HEK293 (cell line): ENCODE measurements around the gene PKP3.

Source experiments
- CTCF ChIA-PET: fragments of 350-600 bp; formaldehyde crosslinking; extraction: SDS; loops from one replicate; lab custom pipeline; 2021; ENCODE audit warnings: antibody characterized with exemption; lab: Yijun Ruan, JAX
- POLR2A ChIA-PET: fragments of 300-600 bp; formaldehyde crosslinking; extraction: SDS; loops from one replicate; lab custom pipeline; 2020; ENCODE audit warnings: antibody characterized with exemption, inconsistent platforms; lab: Yijun Ruan, JAX
- H3K27ac ChIP-seq: fragments of 200-500 bp; sonication (Bioruptor generic); 2 replicates; pipeline ENCODE4 v1.5.1; 2014; ENCODE audit warnings: low read depth, low read length, control low read depth, inconsistent platforms; ENCODE audit errors: extremely low read depth
- H3K36me3 ChIP-seq, 2 experiments: fragments of 200-500 bp in 1 of 2; sonication (Bioruptor generic) in 1 of 2; 1 replicate in 1 of 2; 2 replicates in 1 of 2; pipeline ENCODE4 v1.5.1; 2014 to 2017; ENCODE audit warnings: inconsistent platforms in 2 of 2, low read length in 2 of 2; ENCODE audit not compliant: control insufficient read depth in 2 of 2, insufficient read depth in 1 of 2
- H3K4me1 ChIP-seq: fragments of 200-500 bp; sonication (Bioruptor generic); 2 replicates; pipeline ENCODE4 v1.5.1; 2014; ENCODE audit warnings: mild to moderate bottlenecking, low read length, inconsistent platforms; ENCODE audit not compliant: control insufficient read depth, insufficient read depth
- H3K4me3 ChIP-seq: 2 replicates; pipeline ENCODE4 v1.5.1; 2011; ENCODE audit warnings: low read depth, mild to moderate bottlenecking, control low read depth, low read length, moderate library complexity
- H3K9me3 ChIP-seq: fragments of 200-500 bp; sonication (Bioruptor generic); 2 replicates; pipeline ENCODE4 v1.5.1; 2014; ENCODE audit warnings: low read depth, low read length, inconsistent platforms; ENCODE audit not compliant: control insufficient read depth, insufficient read depth
- BCL11A ChIP-seq: fragments of 450-650 bp; formaldehyde crosslinking; IDR thresholded peaks from 2 replicates; pipeline ENCODE4 v1.5.1; 2016; ENCODE audit warnings: low read depth, missing biosample characterization, missing genetic modification characterization
- GLIS2 ChIP-seq: fragments of 450-650 bp; formaldehyde crosslinking; IDR thresholded peaks from 2 replicates; pipeline ENCODE4 v1.5.1; 2016; ENCODE audit warnings: missing biosample characterization, missing genetic modification characterization
- KLF16 ChIP-seq: fragments of 450-650 bp; formaldehyde crosslinking; IDR thresholded peaks from 2 replicates; pipeline ENCODE4 v1.5.1; 2017; ENCODE audit warnings: missing biosample characterization, missing genetic modification characterization
- KLF7 ChIP-seq: fragments of 450-650 bp; formaldehyde crosslinking; IDR thresholded peaks from 2 replicates; pipeline ENCODE4 v1.5.1; 2016; ENCODE audit warnings: missing biosample characterization, missing genetic modification characterization, borderline replicate concordance
- PATZ1 ChIP-seq: fragments of 450-650 bp; formaldehyde crosslinking; IDR thresholded peaks from 2 replicates; pipeline ENCODE4 v1.5.1; 2016; ENCODE audit warnings: missing biosample characterization, missing genetic modification characterization
- PRDM1 ChIP-seq: fragments of 450-650 bp; formaldehyde crosslinking; IDR thresholded peaks from 2 replicates; pipeline ENCODE4; 2016; ENCODE audit warnings: missing biosample characterization, missing genetic modification characterization
- TCF7L2 ChIP-seq: IDR thresholded peaks from 2 replicates; pipeline ENCODE4 v1.6.1; 2011; ENCODE audit warnings: low read depth, mild to moderate bottlenecking, inconsistent platforms, low read length, moderate library complexity, borderline replicate concordance
- TRIM28 ChIP-seq: IDR thresholded peaks from 2 replicates; pipeline ENCODE4 v1.6.1; 2011; ENCODE audit warnings: low read length, control low read depth, borderline replicate concordance
- ZBTB6 ChIP-seq: fragments of 450-650 bp; formaldehyde crosslinking; IDR thresholded peaks from 2 replicates; pipeline ENCODE4 v1.5.1; 2017; ENCODE audit warnings: missing biosample characterization, missing genetic modification characterization
- ZEB2 ChIP-seq: fragments of 450-650 bp; formaldehyde crosslinking; IDR thresholded peaks from 2 replicates; pipeline ENCODE4 v1.5.1; 2016; ENCODE audit warnings: missing biosample characterization, missing genetic modification characterization
- ZNF184 ChIP-seq: fragments of 450-650 bp; IDR thresholded peaks from 2 replicates; pipeline ENCODE4 v1.5.1; 2018; ENCODE audit warnings: missing biosample characterization, mild to moderate bottlenecking, missing genetic modification characterization
- ZNF202 ChIP-seq: fragments of 450-650 bp; formaldehyde crosslinking; IDR thresholded peaks from 2 replicates; pipeline ENCODE4 v1.5.1; 2016; ENCODE audit warnings: missing biosample characterization, missing genetic modification characterization, borderline replicate concordance
- ZNF324 ChIP-seq: fragments of 450-650 bp; formaldehyde crosslinking; IDR thresholded peaks from 2 replicates; pipeline ENCODE4 v1.5.1; 2016; ENCODE audit warnings: missing biosample characterization, missing genetic modification characterization
- ZNF449 ChIP-seq: fragments of 450-650 bp; formaldehyde crosslinking; IDR thresholded peaks from 2 replicates; pipeline ENCODE4 v1.5.1; 2017; ENCODE audit warnings: missing biosample characterization, mild to moderate bottlenecking, missing genetic modification characterization, moderate library complexity
- ZNF473 ChIP-seq: fragments of 450-650 bp; formaldehyde crosslinking; IDR thresholded peaks from 2 replicates; pipeline ENCODE4 v1.5.1; 2017; ENCODE audit warnings: missing biosample characterization, missing genetic modification characterization
- ZNF530 ChIP-seq: fragments of 450-650 bp; formaldehyde crosslinking; IDR thresholded peaks from 2 replicates; pipeline ENCODE4 v1.5.1; 2016; ENCODE audit warnings: low read depth, missing biosample characterization, missing genetic modification characterization
- ZNF549 ChIP-seq: fragments of 450-650 bp; IDR thresholded peaks from 2 replicates; pipeline ENCODE4 v1.5.1; 2018; ENCODE audit warnings: missing biosample characterization, missing genetic modification characterization, mild to moderate bottlenecking, inconsistent platforms, moderate library complexity
- ZNF664 ChIP-seq: fragments of 450-650 bp; formaldehyde crosslinking; IDR thresholded peaks from 2 replicates; pipeline ENCODE4 v1.5.1; 2016; ENCODE audit warnings: missing biosample characterization, missing genetic modification characterization
- ZNF670 ChIP-seq: fragments of 450-650 bp; formaldehyde crosslinking; IDR thresholded peaks from 2 replicates; pipeline ENCODE4 v1.5.1; 2016; ENCODE audit warnings: missing biosample characterization, missing genetic modification characterization, low read depth
- ZNF704 ChIP-seq: fragments of 450-650 bp; formaldehyde crosslinking; IDR thresholded peaks from 2 replicates; pipeline ENCODE4 v1.5.1; 2016; ENCODE audit warnings: missing biosample characterization, missing genetic modification characterization
- ZNF776 ChIP-seq: fragments of 450-650 bp; formaldehyde crosslinking; IDR thresholded peaks from 2 replicates; pipeline ENCODE4 v1.5.0; 2017; ENCODE audit warnings: missing biosample characterization, missing genetic modification characterization, borderline replicate concordance
- ZNF785 ChIP-seq: fragments of 450-650 bp; formaldehyde crosslinking; IDR thresholded peaks from 2 replicates; pipeline ENCODE4 v1.5.1; 2016; ENCODE audit warnings: missing biosample characterization, missing genetic modification characterization
- TF ChIP-seq, protein P1 (sequence below): fragments of 450-650 bp; formaldehyde crosslinking; IDR thresholded peaks from 2 replicates; pipeline ENCODE4 v1.5.1; 2017; ENCODE audit warnings: missing biosample characterization, missing genetic modification characterization
- TF ChIP-seq, protein P2 (sequence below): fragments of 450-650 bp; formaldehyde crosslinking; IDR thresholded peaks from 2 replicates; pipeline ENCODE4 v1.5.1; 2016; ENCODE audit warnings: missing biosample characterization, missing genetic modification characterization, borderline replicate concordance
- TF ChIP-seq, protein P3 (sequence below): fragments of 450-650 bp; formaldehyde crosslinking; IDR thresholded peaks from 2 replicates; pipeline ENCODE4 v1.5.1; 2017; ENCODE audit warnings: missing biosample characterization, missing genetic modification characterization

Gene PKP3

GRCh38 chr11:429391-429790, 35.4 kb downstream of the PKP3 start (continued):
- no peak for TF ChIP-seq BCL11A (tag by site-specific recombination)

- no peaks in the 10 kb centered on the region for H3K4me1 ChIP-seq
- no peak overlapping the region for H3K4me3 ChIP-seq
- TF ChIP-seq ZNF184 (tag by site-specific recombination) (no peak), ZNF704 (no peak), ZNF324 (tag by site-specific recombination) (no peak), ZNF776 (tag by site-specific recombination) (no peak), PRDM1 (tag by site-specific recombination) (no peak), ZNF449 (tag by site-specific recombination) (no peak), KLF16 (no peak), GLIS2 (tag by site-specific recombination) (no peak), ZNF664 (tag by site-specific recombination) (no peak), KLF7 (no peak), TRIM28 (no peak), ZNF473 (tag by site-specific recombination) (no peak), ZNF202 (tag by site-specific recombination) (no peak), TCF7L2 (no peak), ZNF530 (tag by site-specific recombination) (no peak), ZBTB6 (tag by site-specific recombination) (no peak), ZEB2 (tag by site-specific recombination) (no peak)
- TF ChIP-seq, protein P1, sequence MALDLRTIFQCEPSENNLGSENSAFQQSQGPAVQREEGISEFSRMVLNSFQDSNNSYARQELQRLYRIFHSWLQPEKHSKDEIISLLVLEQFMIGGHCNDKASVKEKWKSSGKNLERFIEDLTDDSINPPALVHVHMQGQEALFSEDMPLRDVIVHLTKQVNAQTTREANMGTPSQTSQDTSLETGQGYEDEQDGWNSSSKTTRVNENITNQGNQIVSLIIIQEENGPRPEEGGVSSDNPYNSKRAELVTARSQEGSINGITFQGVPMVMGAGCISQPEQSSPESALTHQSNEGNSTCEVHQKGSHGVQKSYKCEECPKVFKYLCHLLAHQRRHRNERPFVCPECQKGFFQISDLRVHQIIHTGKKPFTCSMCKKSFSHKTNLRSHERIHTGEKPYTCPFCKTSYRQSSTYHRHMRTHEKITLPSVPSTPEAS (tag by site-specific recombination), result no peak
- ChIA-PET POLR2A (no interaction called here), CTCF (no interaction called here)
- H3K36me3 ChIP-seq, result no peaks in the 10 kb centered on the region
- H3K9me3 ChIP-seq, result no peaks in the 10 kb centered on the region
- H3K27ac ChIP-seq, result no peak overlapping the region
Observed at GRCh38 chr11:429931-430456, 36.0 kb downstream of the PKP3 start.

GRCh38 chr11:431921-432320, 37.9 kb downstream of the PKP3 start:
- ChIA-PET POLR2A (no interaction called here), CTCF (no interaction called here)
- no peak overlapping the region for H3K4me3 ChIP-seq
- no peak overlapping the region for H3K27ac ChIP-seq
- no peaks in the 10 kb centered on the region for H3K36me3 ChIP-seq
- H3K9me3 ChIP-seq, result no peaks in the 10 kb centered on the region
- H3K4me1 ChIP-seq, result no peaks in the 10 kb centered on the region
- TF ChIP-seq, protein P2, sequence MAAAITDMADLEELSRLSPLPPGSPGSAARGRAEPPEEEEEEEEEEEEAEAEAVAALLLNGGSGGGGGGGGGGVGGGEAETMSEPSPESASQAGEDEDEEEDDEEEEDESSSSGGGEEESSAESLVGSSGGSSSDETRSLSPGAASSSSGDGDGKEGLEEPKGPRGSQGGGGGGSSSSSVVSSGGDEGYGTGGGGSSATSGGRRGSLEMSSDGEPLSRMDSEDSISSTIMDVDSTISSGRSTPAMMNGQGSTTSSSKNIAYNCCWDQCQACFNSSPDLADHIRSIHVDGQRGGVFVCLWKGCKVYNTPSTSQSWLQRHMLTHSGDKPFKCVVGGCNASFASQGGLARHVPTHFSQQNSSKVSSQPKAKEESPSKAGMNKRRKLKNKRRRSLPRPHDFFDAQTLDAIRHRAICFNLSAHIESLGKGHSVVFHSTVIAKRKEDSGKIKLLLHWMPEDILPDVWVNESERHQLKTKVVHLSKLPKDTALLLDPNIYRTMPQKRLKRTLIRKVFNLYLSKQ (tag by site-specific recombination), result no peak
- TF ChIP-seq PATZ1, result no peak
- no peak for TF ChIP-seq ZNF785 (tag by site-specific recombination)
- TF ChIP-seq, protein P3, sequence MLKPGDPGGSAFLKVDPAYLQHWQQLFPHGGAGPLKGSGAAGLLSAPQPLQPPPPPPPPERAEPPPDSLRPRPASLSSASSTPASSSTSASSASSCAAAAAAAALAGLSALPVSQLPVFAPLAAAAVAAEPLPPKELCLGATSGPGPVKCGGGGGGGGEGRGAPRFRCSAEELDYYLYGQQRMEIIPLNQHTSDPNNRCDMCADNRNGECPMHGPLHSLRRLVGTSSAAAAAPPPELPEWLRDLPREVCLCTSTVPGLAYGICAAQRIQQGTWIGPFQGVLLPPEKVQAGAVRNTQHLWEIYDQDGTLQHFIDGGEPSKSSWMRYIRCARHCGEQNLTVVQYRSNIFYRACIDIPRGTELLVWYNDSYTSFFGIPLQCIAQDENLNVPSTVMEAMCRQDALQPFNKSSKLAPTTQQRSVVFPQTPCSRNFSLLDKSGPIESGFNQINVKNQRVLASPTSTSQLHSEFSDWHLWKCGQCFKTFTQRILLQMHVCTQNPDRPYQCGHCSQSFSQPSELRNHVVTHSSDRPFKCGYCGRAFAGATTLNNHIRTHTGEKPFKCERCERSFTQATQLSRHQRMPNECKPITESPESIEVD (tag by site-specific recombination), result no peak
- TF ChIP-seq ZNF549 (tag by site-specific recombination), result no peak
- TF ChIP-seq ZNF670, result no peak
